ENCODE data around the gene EYS. TPM values are rescaled to one million over a fixed set of nuclear protein-coding genes. Genes with fewer than 3 reads are reported as not detected.

The EYS gene
- total RNA-seq, 2 donors from 2014 or later = 0.18 to 3.5 TPM

DNA sequence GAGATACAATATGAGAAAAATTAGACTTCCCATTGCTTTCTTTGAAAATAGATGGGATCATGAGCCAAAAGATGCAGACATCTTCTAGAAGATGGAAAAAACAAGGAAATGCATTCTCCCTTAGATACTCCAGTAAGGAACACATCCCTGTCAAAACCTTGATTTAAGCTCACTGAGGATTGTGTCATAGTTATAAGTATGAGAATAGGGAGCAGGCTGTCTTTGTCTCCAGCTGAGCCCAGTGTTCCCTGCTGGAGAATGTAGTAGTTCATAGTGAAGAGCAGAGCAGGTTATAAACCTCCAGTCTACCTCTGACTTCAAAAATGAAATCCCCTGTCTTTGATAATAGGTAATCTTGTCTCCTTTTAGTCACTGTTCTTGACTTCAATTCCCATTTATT lies 1481.5 kb downstream of the EYS start:
- no peaks in the 10 kb centered on the region for H3K36me3 ChIP-seq
- H3K9me3 ChIP-seq = no peaks in the 10 kb centered on the region
- intact Hi-C loops (cut with DNase I) = no loop called here
- no peak overlapping the region for H3K27ac ChIP-seq
- no peak overlapping the region for H3K4me3 ChIP-seq
- no peak for DNase-seq (ENCODE audit: low spot score)
- no peaks in the 10 kb centered on the region for H3K27me3 ChIP-seq (replicated peaks; ENCODE audit: insufficient read depth)
- TF ChIP-seq, protein P1, sequence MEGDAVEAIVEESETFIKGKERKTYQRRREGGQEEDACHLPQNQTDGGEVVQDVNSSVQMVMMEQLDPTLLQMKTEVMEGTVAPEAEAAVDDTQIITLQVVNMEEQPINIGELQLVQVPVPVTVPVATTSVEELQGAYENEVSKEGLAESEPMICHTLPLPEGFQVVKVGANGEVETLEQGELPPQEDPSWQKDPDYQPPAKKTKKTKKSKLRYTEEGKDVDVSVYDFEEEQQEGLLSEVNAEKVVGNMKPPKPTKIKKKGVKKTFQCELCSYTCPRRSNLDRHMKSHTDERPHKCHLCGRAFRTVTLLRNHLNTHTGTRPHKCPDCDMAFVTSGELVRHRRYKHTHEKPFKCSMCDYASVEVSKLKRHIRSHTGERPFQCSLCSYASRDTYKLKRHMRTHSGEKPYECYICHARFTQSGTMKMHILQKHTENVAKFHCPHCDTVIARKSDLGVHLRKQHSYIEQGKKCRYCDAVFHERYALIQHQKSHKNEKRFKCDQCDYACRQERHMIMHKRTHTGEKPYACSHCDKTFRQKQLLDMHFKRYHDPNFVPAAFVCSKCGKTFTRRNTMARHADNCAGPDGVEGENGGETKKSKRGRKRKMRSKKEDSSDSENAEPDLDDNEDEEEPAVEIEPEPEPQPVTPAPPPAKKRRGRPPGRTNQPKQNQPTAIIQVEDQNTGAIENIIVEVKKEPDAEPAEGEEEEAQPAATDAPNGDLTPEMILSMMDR (IDR thresholded peaks at IDR 0.05) = no peak
- TF ChIP-seq POLR2AphosphoS5 (IDR thresholded peaks at IDR 0.05) (no peak), POLR2A (IDR thresholded peaks at IDR 0.05) (no peak)
- no peaks in the 10 kb centered on the region for H3K4me1 ChIP-seq (replicated peaks)

DNA sequence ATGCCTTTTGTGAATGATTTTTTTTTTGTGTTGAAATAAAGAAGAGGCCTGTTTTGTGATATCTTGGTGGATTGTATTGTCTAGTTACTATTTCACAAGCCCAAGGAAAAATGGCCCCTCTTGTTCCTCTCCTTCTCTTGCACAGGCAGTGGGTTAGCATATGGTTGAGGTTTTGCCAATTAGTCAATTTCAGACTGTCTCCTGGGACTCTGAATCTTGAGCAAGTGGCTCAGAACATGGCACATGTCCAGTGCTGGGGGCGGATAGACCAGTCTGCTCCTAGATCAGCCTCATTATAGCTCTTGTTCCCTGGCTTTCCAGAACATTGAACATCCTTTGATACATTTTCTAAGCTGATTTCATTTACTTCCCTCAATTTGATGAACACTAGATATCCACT lies 1482.2 kb downstream of the EYS start:
- Histone ChIP-seq H3K27ac (no peak overlapping the region), H3K4me3 (no peak overlapping the region), H3K27me3 (replicated peaks; ENCODE audit: insufficient read depth) (no peaks in the 10 kb centered on the region), H3K9me3 (no peaks in the 10 kb centered on the region), H3K36me3 (no peaks in the 10 kb centered on the region), H3K4me1 (replicated peaks) (no peaks in the 10 kb centered on the region)
- TF ChIP-seq POLR2A (IDR thresholded peaks at IDR 0.05) (no peak), POLR2AphosphoS5 (IDR thresholded peaks at IDR 0.05) (no peak)
- TF ChIP-seq, protein P1 (IDR thresholded peaks at IDR 0.05) = no peak
- intact Hi-C loops (cut with DNase I) = no loop called here
- no peak for DNase-seq (ENCODE audit: low spot score)
- WGBS = 55% methylated on average over 1 of the region's 1 CpG

DNA sequence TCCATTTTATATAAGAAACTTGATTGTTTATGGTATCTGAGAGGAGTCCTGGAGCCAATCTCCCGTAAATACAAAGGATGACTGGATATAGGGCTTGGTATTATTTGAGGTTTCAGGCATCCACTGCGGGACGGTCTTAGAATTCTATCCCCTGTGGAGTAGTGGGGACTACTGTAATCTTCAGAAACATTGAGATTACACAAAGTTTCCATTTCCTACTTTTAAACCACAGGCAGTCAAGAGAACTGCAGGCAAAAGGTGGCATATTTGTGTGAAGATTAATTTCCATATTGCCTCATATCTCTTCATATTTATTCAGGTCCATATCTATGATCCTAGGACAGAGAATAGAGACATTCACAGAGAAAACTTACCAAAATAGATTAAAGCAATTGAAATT lies 1485.2 kb downstream of the EYS start:
- intact Hi-C loops (cut with DNase I) = no loop called here
- DNase-seq (ENCODE audit: low spot score) = no peak
- Histone ChIP-seq H3K36me3 (no peaks in the 10 kb centered on the region), H3K9me3 (no peaks in the 10 kb centered on the region), H3K4me1 (replicated peaks) (no peaks in the 10 kb centered on the region), H3K4me3 (no peak overlapping the region), H3K27me3 (replicated peaks; ENCODE audit: insufficient read depth) (no peaks in the 10 kb centered on the region), H3K27ac (no peak overlapping the region)
- WGBS = 88% methylated on average over 3 of the region's 3 CpGs
- TF ChIP-seq POLR2AphosphoS5 (IDR thresholded peaks at IDR 0.05) = no peak
- TF ChIP-seq, protein P1 (IDR thresholded peaks at IDR 0.05) = peak in 1 of 4 experiments; percentile 9

DNA sequence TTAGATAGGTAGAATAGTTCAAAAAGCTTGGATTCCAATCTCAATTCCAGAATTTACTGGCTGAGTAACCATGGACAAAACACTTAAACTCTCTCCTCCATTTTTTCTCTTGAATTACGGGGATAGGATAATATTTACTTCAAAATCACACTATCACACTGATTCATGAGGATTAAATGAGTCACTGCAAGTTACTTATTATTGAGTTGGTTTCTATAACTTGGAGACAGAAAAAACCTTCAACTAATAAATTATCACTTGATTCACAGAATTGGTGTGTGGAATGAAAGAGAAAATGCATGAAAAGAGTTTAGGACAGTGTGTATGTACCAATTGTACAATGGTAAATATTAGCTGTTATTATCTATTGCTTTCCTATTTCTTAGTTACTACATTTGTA lies 1486.2 kb downstream of the EYS start:
- 51% methylated on average over 1 of the region's 1 CpG for WGBS
- intact Hi-C loops (cut with DNase I) = no loop called here
- no peaks in the 10 kb centered on the region for H3K27me3 ChIP-seq (replicated peaks; ENCODE audit: insufficient read depth)
- H3K9me3 ChIP-seq = no peaks in the 10 kb centered on the region
- no peak overlapping the region for H3K27ac ChIP-seq
- no peak for DNase-seq (ENCODE audit: low spot score)
- no peak overlapping the region for H3K4me3 ChIP-seq
- TF ChIP-seq POLR2A (IDR thresholded peaks at IDR 0.05) (no peak), POLR2AphosphoS5 (IDR thresholded peaks at IDR 0.05) (no peak)
- TF ChIP-seq, protein P1 (IDR thresholded peaks at IDR 0.05) = no peak
- H3K36me3 ChIP-seq = no peaks in the 10 kb centered on the region
- no peaks in the 10 kb centered on the region for H3K4me1 ChIP-seq (replicated peaks)

DNA sequence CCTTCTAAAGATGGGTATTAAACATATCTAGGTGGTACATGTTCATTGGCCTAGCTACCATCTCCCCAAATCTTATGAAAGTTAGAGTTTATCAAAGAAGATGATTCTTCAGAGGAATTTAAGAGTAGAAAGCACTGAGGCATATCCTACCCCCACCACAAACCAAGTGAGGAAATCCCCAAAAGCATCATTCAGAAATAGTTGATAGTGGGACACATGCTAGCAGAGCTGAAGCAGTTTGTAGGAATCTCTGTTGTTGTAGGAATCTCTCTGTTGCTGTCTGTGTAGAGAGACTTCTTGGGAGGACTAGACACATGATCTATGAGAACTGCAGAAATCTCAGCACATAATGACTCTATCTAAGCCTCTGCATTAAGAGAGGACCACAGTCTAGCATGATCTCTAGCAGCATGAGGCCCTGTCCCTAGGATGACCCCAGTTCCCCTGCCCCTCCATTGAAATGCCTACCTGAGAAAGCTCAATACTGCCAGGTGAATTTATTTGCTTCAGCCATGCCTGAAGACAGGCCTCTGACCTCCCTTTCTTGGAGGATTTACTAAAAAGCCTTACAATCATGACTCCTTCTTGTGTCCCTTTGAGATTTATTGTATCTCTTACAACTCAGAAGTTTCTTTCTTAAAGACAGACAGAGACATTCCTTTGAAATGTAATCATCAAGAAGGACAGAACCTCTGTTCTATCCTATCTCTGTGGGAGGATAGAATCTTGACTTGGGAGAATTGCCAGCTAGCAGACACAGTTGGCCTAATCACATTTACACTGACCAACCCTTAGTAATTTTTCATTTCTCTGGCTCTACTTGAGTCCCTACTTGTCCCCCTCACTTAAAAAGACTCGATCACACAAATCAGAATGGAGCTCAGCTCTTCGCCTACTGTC lies 1489.1 kb downstream of the EYS start:
- H3K27ac ChIP-seq = no peak overlapping the region
- no peak overlapping the region for H3K4me3 ChIP-seq
- no peaks in the 10 kb centered on the region for H3K36me3 ChIP-seq
- H3K9me3 ChIP-seq = no peaks in the 10 kb centered on the region
- no peaks in the 10 kb centered on the region for H3K27me3 ChIP-seq (replicated peaks; ENCODE audit: insufficient read depth)
- no peak for DNase-seq (ENCODE audit: low spot score)
- TF ChIP-seq POLR2AphosphoS5 (IDR thresholded peaks at IDR 0.05) = no peak
- TF ChIP-seq, protein P1 (IDR thresholded peaks at IDR 0.05) = no peak
- no peak for TF ChIP-seq POLR2A (IDR thresholded peaks at IDR 0.05)
- intact Hi-C loops (cut with DNase I) = no loop called here
- H3K4me1 ChIP-seq (replicated peaks) = no peaks in the 10 kb centered on the region
- 77% methylated on average over 2 of the region's 2 CpGs for WGBS
